ENCODE data around the gene SPDYC.

SPDYC gene

GRCh38 chr11:65126624-65127274 is 43.3 kb upstream of the SPDYC start:
- TF ChIP-seq CTCF (conservative IDR thresholded peaks at IDR 0.05; ENCODE audit: low read depth, low read length), result no peak
- no peak for DNase-seq (ENCODE audit: low read depth)
- H3K4me3 ChIP-seq (ENCODE audit: low read length), result no peak overlapping the region

GRCh38 chr11:65127473-65128181 is 42.4 kb upstream of the SPDYC start:
- DNase-seq (ENCODE audit: low read depth), result no peak
- TF ChIP-seq CTCF (conservative IDR thresholded peaks at IDR 0.05; ENCODE audit: low read depth, low read length), result no peak
- no peak overlapping the region for H3K4me3 ChIP-seq (ENCODE audit: low read length)

- no peak for TF ChIP-seq CTCF (conservative IDR thresholded peaks at IDR 0.05; ENCODE audit: low read depth, low read length)
- no peak overlapping the region for H3K4me3 ChIP-seq (ENCODE audit: low read length)
- DNase-seq (ENCODE audit: low read depth), result no peak
Measured at GRCh38 chr11:65128182-65129145, 41.6 kb upstream of the SPDYC start.

GRCh38 chr11:65129649-65130441 is 40.2 kb upstream of the SPDYC start:
- DNase-seq (ENCODE audit: low read depth), result no peak
- no peak for TF ChIP-seq CTCF (conservative IDR thresholded peaks at IDR 0.05; ENCODE audit: low read depth, low read length)
- no peak overlapping the region for H3K4me3 ChIP-seq (ENCODE audit: low read length)

GRCh38 chr11:65130631-65131416 is 39.2 kb upstream of the SPDYC start:
- TF ChIP-seq CTCF (conservative IDR thresholded peaks at IDR 0.05; ENCODE audit: low read depth, low read length), result no peak
- no peak overlapping the region for H3K4me3 ChIP-seq (ENCODE audit: low read length)
- no peak for DNase-seq (ENCODE audit: low read depth)

- no peak for DNase-seq (ENCODE audit: low read depth)
- TF ChIP-seq CTCF (conservative IDR thresholded peaks at IDR 0.05; ENCODE audit: low read depth, low read length), result no peak
- no peak overlapping the region for H3K4me3 ChIP-seq (ENCODE audit: low read length)
Measured at GRCh38 chr11:65131417-65131776, 38.6 kb upstream of the SPDYC start.

Measured in retinal pigment epithelial cell (primary cell).